SK-N-SH (cell line): ENCODE measurements around the gene SLX4IP.

Experiments
- EZH2phosphoT487 ChIP-seq: fragments of 200-600 bp; sonication (generic); IDR thresholded peaks from 2 replicates; pipeline ENCODE4 v1.6.1; 2017; ENCODE audit warnings: low read depth, mixed run types, mild to moderate bottlenecking, antibody characterized with exemption, moderate library complexity, borderline replicate concordance
- MXI1 ChIP-seq: IDR thresholded peaks from 2 replicates; pipeline ENCODE4 v1.6.1; 2012; ENCODE audit warnings: mild to moderate bottlenecking, low read depth, low read length, improper control_type of control experiment
- POLR2AphosphoS5 ChIP-seq: IDR thresholded peaks from 2 replicates; pipeline ENCODE4 v1.6.1; 2012; ENCODE audit warnings: low read depth, low read length
- RAD21 ChIP-seq: IDR thresholded peaks from 2 replicates; pipeline ENCODE4 v1.6.1; 2012; ENCODE audit warnings: mild to moderate bottlenecking, low read length
- REST ChIP-seq: IDR thresholded peaks from 2 replicates; pipeline ENCODE4 v1.6.1; 2012; ENCODE audit warnings: mild to moderate bottlenecking, low read depth, low read length, moderate library complexity
- RFX5 ChIP-seq: IDR thresholded peaks from 2 replicates; pipeline ENCODE4 v1.6.1; 2012; ENCODE audit warnings: mild to moderate bottlenecking, improper control_type of control experiment, low read length
- SIN3A ChIP-seq: IDR thresholded peaks from 2 replicates; pipeline ENCODE4 v1.6.1; 2012; ENCODE audit warnings: low read depth, mild to moderate bottlenecking, low read length, moderate library complexity, borderline replicate concordance
- SMC3 ChIP-seq: IDR thresholded peaks from 2 replicates; pipeline ENCODE4 v1.6.1; 2012; ENCODE audit warnings: low read depth, low read length, improper control_type of control experiment
- TAF1 ChIP-seq: IDR thresholded peaks from 2 replicates; pipeline ENCODE4 v1.6.1; 2012; ENCODE audit warnings: low read depth, mild to moderate bottlenecking, low read length, moderate library complexity, borderline replicate concordance
- YY1 ChIP-seq: IDR thresholded peaks from 2 replicates; pipeline ENCODE4 v1.4.0; 2012; ENCODE audit warnings: low read depth, mild to moderate bottlenecking
- TF ChIP-seq, protein P1 (sequence below): fragments of 200-600 bp; sonication (generic); IDR thresholded peaks from 2 replicates; pipeline ENCODE4 v1.6.1; 2017; ENCODE audit warnings: antibody characterized with exemption, mild to moderate bottlenecking, moderate library complexity
- TF ChIP-seq, protein P2 (sequence below): IDR thresholded peaks from 2 replicates; pipeline ENCODE4; 2012
- TF ChIP-seq, protein P3 (sequence below): IDR thresholded peaks from 2 replicates; pipeline ENCODE4 v1.4.0; 2012; ENCODE audit warnings: low read depth
- TF ChIP-seq, protein P4 (sequence below): IDR thresholded peaks from 2 replicates; pipeline ENCODE4 v1.4.0; 2012; ENCODE audit warnings: low read depth, borderline replicate concordance

- TF ChIP-seq RFX5 (no peak), REST (no peak), MXI1 (no peak), SIN3A (no peak), YY1 (no peak), RAD21 (no peak), EZH2phosphoT487 (no peak), TAF1 (no peak), SMC3 (no peak), POLR2AphosphoS5 (no peak)
- TF ChIP-seq, protein P1, sequence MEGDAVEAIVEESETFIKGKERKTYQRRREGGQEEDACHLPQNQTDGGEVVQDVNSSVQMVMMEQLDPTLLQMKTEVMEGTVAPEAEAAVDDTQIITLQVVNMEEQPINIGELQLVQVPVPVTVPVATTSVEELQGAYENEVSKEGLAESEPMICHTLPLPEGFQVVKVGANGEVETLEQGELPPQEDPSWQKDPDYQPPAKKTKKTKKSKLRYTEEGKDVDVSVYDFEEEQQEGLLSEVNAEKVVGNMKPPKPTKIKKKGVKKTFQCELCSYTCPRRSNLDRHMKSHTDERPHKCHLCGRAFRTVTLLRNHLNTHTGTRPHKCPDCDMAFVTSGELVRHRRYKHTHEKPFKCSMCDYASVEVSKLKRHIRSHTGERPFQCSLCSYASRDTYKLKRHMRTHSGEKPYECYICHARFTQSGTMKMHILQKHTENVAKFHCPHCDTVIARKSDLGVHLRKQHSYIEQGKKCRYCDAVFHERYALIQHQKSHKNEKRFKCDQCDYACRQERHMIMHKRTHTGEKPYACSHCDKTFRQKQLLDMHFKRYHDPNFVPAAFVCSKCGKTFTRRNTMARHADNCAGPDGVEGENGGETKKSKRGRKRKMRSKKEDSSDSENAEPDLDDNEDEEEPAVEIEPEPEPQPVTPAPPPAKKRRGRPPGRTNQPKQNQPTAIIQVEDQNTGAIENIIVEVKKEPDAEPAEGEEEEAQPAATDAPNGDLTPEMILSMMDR: no peak
- TF ChIP-seq, protein P2, sequence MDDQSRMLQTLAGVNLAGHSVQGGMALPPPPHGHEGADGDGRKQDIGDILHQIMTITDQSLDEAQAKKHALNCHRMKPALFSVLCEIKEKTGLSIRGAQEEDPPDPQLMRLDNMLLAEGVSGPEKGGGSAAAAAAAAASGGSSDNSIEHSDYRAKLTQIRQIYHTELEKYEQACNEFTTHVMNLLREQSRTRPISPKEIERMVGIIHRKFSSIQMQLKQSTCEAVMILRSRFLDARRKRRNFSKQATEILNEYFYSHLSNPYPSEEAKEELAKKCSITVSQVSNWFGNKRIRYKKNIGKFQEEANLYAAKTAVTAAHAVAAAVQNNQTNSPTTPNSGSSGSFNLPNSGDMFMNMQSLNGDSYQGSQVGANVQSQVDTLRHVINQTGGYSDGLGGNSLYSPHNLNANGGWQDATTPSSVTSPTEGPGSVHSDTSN: no peak
- TF ChIP-seq, protein P3, sequence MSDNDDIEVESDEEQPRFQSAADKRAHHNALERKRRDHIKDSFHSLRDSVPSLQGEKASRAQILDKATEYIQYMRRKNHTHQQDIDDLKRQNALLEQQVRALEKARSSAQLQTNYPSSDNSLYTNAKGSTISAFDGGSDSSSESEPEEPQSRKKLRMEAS: no peak
- TF ChIP-seq, protein P4, sequence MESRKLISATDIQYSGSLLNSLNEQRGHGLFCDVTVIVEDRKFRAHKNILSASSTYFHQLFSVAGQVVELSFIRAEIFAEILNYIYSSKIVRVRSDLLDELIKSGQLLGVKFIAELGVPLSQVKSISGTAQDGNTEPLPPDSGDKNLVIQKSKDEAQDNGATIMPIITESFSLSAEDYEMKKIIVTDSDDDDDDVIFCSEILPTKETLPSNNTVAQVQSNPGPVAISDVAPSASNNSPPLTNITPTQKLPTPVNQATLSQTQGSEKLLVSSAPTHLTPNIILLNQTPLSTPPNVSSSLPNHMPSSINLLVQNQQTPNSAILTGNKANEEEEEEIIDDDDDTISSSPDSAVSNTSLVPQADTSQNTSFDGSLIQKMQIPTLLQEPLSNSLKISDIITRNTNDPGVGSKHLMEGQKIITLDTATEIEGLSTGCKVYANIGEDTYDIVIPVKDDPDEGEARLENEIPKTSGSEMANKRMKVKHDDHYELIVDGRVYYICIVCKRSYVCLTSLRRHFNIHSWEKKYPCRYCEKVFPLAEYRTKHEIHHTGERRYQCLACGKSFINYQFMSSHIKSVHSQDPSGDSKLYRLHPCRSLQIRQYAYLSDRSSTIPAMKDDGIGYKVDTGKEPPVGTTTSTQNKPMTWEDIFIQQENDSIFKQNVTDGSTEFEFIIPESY: no peak
Measured at GRCh38 chr20:10508060-10508459, 73.0 kb downstream of the SLX4IP start.
